Endodermal cell (in vitro differentiated cells): Measurements from ENCODE around the gene JADE3. TPM values are rescaled to one million over a fixed set of nuclear protein-coding genes. Genes with fewer than 3 reads are reported as not detected.

Experiments used
- DNase-seq: peaks from one replicate; pipeline ENCODE4 v3.0.0-alpha.2; 2017
- H3K27ac ChIP-seq: 2 replicates; pipeline ENCODE4 v1.5.1; 2013; ENCODE audit warnings: mild to moderate bottlenecking, low read depth, low read length, moderate library complexity
- H3K27me3 ChIP-seq: 2 replicates; pipeline ENCODE4 v1.6.1; 2013; ENCODE audit warnings: mild to moderate bottlenecking, low read length, moderate library complexity; ENCODE audit not compliant: insufficient read depth, control insufficient read depth, poor library complexity, severe bottlenecking
- H3K36me3 ChIP-seq: 2 replicates; pipeline ENCODE4 v1.7.0; 2013; ENCODE audit warnings: mild to moderate bottlenecking, low read length, moderate library complexity; ENCODE audit not compliant: control insufficient read depth, insufficient read depth
- H3K4me1 ChIP-seq: one replicate; pipeline ENCODE4 v1.7.0; 2013; ENCODE audit warnings: low read length; ENCODE audit not compliant: control insufficient read depth, insufficient read depth
- H3K4me3 ChIP-seq: 2 replicates; pipeline ENCODE4 v1.5.1; 2013; ENCODE audit warnings: mild to moderate bottlenecking, low read length, moderate library complexity
- H3K9ac ChIP-seq: 2 replicates; pipeline ENCODE4 v1.6.1; 2013; ENCODE audit warnings: mild to moderate bottlenecking, low read length, moderate library complexity; ENCODE audit not compliant: poor library complexity, severe bottlenecking; ENCODE audit errors: extremely low read depth
- H3K9me3 ChIP-seq: 2 replicates; pipeline ENCODE4 v1.6.1; 2013; ENCODE audit warnings: mild to moderate bottlenecking, low read length, moderate library complexity; ENCODE audit not compliant: control insufficient read depth
- H3K27ac Mint-ChIP-seq: 2 replicates; pipeline ENCODE4 v1.8.0; 2020; ENCODE audit warnings: mixed read lengths
- H3K27me3 Mint-ChIP-seq: 2 replicates; pipeline ENCODE4 v1.8.0; 2021; ENCODE audit warnings: mild to moderate bottlenecking, mixed read lengths; ENCODE audit not compliant: insufficient read depth
- H3K36me3 Mint-ChIP-seq: 2 replicates; pipeline ENCODE4 v1.8.0; 2020; ENCODE audit warnings: low read depth, mixed read lengths
- H3K4me1 Mint-ChIP-seq: 2 replicates; pipeline ENCODE4 v1.8.0; 2020; ENCODE audit warnings: mixed read lengths
- H3K4me3 Mint-ChIP-seq: 2 replicates; pipeline ENCODE4 v1.8.0; 2020; ENCODE audit warnings: mild to moderate bottlenecking, moderate library complexity, mixed read lengths
- H3K9me3 Mint-ChIP-seq: 2 replicates; pipeline ENCODE4 v1.8.0; 2020; ENCODE audit warnings: mild to moderate bottlenecking, mixed read lengths
- WGBS, 2 experiments: methylation state at CpG; one replicate each; pipeline versions ENCODE4 v1.1.5 to v1.1.7; 2013; ENCODE audit warnings: missing lambda C conversion rate in 2 of 2, mixed read lengths in 1 of 2; ENCODE audit not compliant: insufficient coverage in 1 of 2, insufficient read length in 1 of 2; 5-methylcytosine and 5-hydroxymethylcytosine counted together
- total RNA-seq, 2 donors: library from RNA; stranded (reverse); fragmentation: NEBNext Ultra II Directional in 1 of 2; extraction: Animal tissue kit (Norgen Biotek cat#: 25700) in 1 of 2; gene quantifications; 2 replicates in 1 of 2; 3 replicates in 1 of 2; pipeline ENCODE4 v1.2.1, GENCODE V29; 2021
- TF ChIP-seq, protein P1 (sequence below): fragments of 200-600 bp; sonication (generic); conservative IDR thresholded peaks from 2 replicates; pipeline ENCODE4 v1.5.0; 2021; ENCODE audit warnings: antibody characterized with exemption, mild to moderate bottlenecking

The JADE3 gene
- total RNA-seq, 2 donors from 2014 or later: 26.4 to 31.3 TPM

DNA sequence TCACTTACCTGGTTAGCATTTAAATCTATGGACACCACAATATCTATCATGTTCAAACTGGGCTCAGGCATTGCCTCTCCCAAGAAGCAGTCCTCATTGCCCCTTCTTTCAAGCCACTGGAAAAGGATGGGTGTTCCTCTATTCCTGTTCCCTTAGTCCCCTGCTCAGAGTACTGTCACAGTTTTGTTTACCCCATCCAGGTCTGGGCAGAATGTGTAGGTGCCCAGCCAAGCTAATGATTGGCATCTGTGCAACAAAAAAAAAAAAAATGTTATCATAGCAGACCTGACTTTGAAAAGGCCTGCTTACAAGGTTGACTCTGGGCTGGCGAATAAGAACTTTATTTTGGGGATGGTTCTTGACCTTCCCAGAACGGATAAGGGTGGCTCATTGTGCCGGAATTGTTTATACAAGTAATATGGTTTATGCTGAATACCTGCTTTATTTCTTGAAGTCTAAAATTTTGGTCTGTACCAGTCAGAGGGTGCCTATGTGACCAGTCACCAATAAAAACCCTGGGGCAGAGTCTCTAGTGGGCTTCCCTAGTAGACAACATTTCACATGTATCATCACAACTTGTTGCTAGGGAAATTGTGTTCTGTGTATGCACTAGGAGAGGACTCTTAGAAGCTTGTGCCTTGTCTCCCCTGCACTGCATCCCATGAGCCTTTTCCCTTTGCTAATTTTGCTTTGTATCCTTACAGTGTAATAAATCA, 47.9 kb downstream of the JADE3 start:
- Mint-ChIP-seq H3K9me3 (peaks cover 39% of the 10 kb centered on the region), H3K4me1 (peaks cover 9% of the 10 kb centered on the region), H3K27me3 (no peaks in the 10 kb centered on the region), H3K36me3 (no peaks in the 10 kb centered on the region), H3K4me3 (no peak overlapping the region), H3K27ac (no peak overlapping the region)
- H3K9me3 ChIP-seq: no peaks in the 10 kb centered on the region
- H3K27me3 ChIP-seq: no peaks in the 10 kb centered on the region
- no peak overlapping the region for H3K27ac ChIP-seq
- H3K4me3 ChIP-seq: no peak overlapping the region
- TF ChIP-seq, protein P1, sequence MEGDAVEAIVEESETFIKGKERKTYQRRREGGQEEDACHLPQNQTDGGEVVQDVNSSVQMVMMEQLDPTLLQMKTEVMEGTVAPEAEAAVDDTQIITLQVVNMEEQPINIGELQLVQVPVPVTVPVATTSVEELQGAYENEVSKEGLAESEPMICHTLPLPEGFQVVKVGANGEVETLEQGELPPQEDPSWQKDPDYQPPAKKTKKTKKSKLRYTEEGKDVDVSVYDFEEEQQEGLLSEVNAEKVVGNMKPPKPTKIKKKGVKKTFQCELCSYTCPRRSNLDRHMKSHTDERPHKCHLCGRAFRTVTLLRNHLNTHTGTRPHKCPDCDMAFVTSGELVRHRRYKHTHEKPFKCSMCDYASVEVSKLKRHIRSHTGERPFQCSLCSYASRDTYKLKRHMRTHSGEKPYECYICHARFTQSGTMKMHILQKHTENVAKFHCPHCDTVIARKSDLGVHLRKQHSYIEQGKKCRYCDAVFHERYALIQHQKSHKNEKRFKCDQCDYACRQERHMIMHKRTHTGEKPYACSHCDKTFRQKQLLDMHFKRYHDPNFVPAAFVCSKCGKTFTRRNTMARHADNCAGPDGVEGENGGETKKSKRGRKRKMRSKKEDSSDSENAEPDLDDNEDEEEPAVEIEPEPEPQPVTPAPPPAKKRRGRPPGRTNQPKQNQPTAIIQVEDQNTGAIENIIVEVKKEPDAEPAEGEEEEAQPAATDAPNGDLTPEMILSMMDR: no peak
- H3K4me1 ChIP-seq: peaks cover 3% of the 10 kb centered on the region
- no peak for DNase-seq
- no peak overlapping the region for H3K9ac ChIP-seq
- 100% methylated on average over 3 of the region's 3 CpGs; no CpG with 5 or more reads in 1 of the 2 experiments for WGBS, 2 experiments
- H3K36me3 ChIP-seq: no peaks in the 10 kb centered on the region

DNA sequence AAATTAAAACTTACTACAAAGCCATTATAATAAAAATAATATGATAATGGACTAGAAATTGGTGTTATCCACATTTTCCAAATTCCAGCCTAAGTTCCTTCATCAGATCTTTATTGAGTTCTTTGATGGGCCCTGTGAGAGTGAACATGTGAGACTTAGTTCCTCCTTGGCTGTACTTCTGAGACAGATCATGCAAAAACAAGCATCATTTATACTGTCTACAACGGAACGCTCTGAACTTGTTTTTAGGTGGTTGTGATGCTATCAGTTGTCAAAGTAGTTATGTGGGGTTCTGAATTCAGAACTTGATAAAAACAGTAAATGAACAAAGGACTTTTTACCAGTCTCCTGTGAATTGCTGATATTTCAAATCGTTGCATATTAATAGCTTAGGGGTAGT, 48.9 kb downstream of the JADE3 start:
- no peak overlapping the region for H3K27ac Mint-ChIP-seq
- H3K9ac ChIP-seq: no peak overlapping the region
- no peak overlapping the region for H3K4me3 Mint-ChIP-seq
- H3K27ac ChIP-seq: no peak overlapping the region
- no peaks in the 10 kb centered on the region for H3K36me3 Mint-ChIP-seq
- no peaks in the 10 kb centered on the region for H3K27me3 Mint-ChIP-seq
- H3K36me3 ChIP-seq: no peaks in the 10 kb centered on the region
- peaks cover 9% of the 10 kb centered on the region for H3K4me1 Mint-ChIP-seq
- H3K9me3 ChIP-seq: no peaks in the 10 kb centered on the region
- no peak overlapping the region for H3K4me3 ChIP-seq
- H3K4me1 ChIP-seq: no peaks in the 10 kb centered on the region
- H3K9me3 Mint-ChIP-seq: peaks cover 38% of the 10 kb centered on the region
- no peak for DNase-seq
- no peaks in the 10 kb centered on the region for H3K27me3 ChIP-seq
- TF ChIP-seq, protein P1: no peak
- WGBS, 2 experiments: 96% methylated on average over 3 of the region's 3 CpGs; no CpG with 5 or more reads in 1 of the 2 experiments

DNA sequence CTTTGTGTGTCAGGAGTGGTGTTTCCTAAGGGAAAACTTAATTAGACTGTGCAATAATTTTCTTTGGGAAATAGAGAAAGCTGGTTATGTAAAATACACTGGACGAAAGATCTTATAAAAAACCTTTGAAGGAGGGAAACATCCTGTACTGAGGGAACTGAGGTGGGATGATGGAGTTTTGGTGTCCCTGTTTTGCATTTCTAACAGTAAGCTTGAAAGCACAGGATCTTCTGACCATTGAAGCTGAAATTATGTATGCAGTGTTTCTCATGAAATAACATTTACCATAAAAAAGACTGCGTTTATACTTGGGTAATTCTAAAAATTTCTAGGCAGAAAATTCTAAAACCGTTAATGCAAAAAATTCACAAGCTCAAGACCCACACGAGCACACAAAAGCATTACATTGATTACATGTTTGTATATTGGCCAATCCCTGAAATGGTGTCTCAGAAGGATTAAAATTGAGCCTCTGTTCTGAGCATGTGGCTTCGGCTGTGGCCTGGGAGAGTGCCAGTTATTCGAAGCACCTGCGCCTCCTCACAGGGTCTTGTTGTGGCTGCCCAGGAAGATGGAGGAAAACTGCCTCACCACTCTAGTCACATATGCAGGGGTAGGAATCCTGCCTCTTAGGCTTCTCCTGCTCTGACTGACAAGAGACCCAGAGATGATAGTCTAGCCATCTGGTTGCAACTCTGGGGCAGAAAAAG, 49.5 kb downstream of the JADE3 start:
- 90 to 100% methylated on average over 1 to 7 of the region's 7 CpGs for WGBS, 2 experiments
- Histone ChIP-seq H3K36me3 (no peaks in the 10 kb centered on the region), H3K4me3 (no peak overlapping the region), H3K4me1 (no peaks in the 10 kb centered on the region), H3K27ac (no peak overlapping the region), H3K27me3 (no peaks in the 10 kb centered on the region), H3K9ac (no peak overlapping the region), H3K9me3 (no peaks in the 10 kb centered on the region)
- no peaks in the 10 kb centered on the region for H3K36me3 Mint-ChIP-seq
- H3K9me3 Mint-ChIP-seq: peaks cover 40% of the 10 kb centered on the region
- peaks cover 9% of the 10 kb centered on the region for H3K4me1 Mint-ChIP-seq
- no peaks in the 10 kb centered on the region for H3K27me3 Mint-ChIP-seq
- no peak overlapping the region for H3K4me3 Mint-ChIP-seq
- DNase-seq: no peak
- TF ChIP-seq, protein P1: no peak
- H3K27ac Mint-ChIP-seq: no peak overlapping the region
